H9 (cell line): ENCODE measurements around the gene LRRC8A. TPM values are rescaled to one million over a fixed set of nuclear protein-coding genes. Genes with fewer than 3 reads are reported as not detected.
A peak's percentile ranks its signal among the peaks of the same experiment; 100 is the strongest.

Source experiments
- DNase-seq: peaks from one replicate; pipeline ENCODE4 v3.0.0-alpha.2; 2017
- H2AFZ ChIP-seq: one replicate; pipeline ENCODE4 v1.6.1; 2013; ENCODE audit warnings: mild to moderate bottlenecking, low read length, control low read depth, moderate library complexity
- H2AK5ac ChIP-seq: 2 replicates; pipeline ENCODE4 v1.6.1; 2013; ENCODE audit warnings: low read length, control low read depth, mixed read lengths; ENCODE audit not compliant: insufficient read length
- H2BK120ac ChIP-seq: one replicate; pipeline ENCODE4 v1.6.1; 2013; ENCODE audit warnings: low read depth, mild to moderate bottlenecking, low read length, control low read depth, inconsistent platforms; ENCODE audit not compliant: poor library complexity, severe bottlenecking
- H2BK12ac ChIP-seq: 2 replicates; pipeline ENCODE4 v1.6.1; 2013; ENCODE audit warnings: low read length, control low read depth, mixed read lengths, low read depth; ENCODE audit not compliant: insufficient read length
- H2BK15ac ChIP-seq: 2 replicates; pipeline ENCODE4 v1.6.1; 2013; ENCODE audit warnings: low read depth, low read length, control low read depth
- H2BK20ac ChIP-seq: one replicate; pipeline ENCODE4 v1.6.1; 2013; ENCODE audit warnings: low read depth, mild to moderate bottlenecking, low read length, control low read depth, inconsistent platforms; ENCODE audit not compliant: poor library complexity, severe bottlenecking
- H2BK5ac ChIP-seq: 2 replicates; pipeline ENCODE4 v1.6.1; 2013; ENCODE audit warnings: low read length, control low read depth, mixed read lengths; ENCODE audit not compliant: insufficient read length
- H3K14ac ChIP-seq: 2 replicates; pipeline ENCODE4 v1.6.1; 2013; ENCODE audit warnings: low read length, control low read depth; ENCODE audit not compliant: insufficient read depth
- H3K18ac ChIP-seq: 2 replicates; pipeline ENCODE4 v1.6.1; 2013; ENCODE audit warnings: low read depth, mild to moderate bottlenecking, mixed read lengths, low read length, control low read depth; ENCODE audit not compliant: insufficient read length
- H3K23ac ChIP-seq: 2 replicates; pipeline ENCODE4 v1.6.1; 2013; ENCODE audit warnings: low read length, control low read depth, mixed read lengths, low read depth; ENCODE audit not compliant: insufficient read length
- H3K23me2 ChIP-seq: 2 replicates; pipeline ENCODE4 v1.6.1; 2013; ENCODE audit warnings: low read depth, mild to moderate bottlenecking, mixed read lengths, low read length, control low read depth; ENCODE audit not compliant: insufficient read length, poor library complexity, severe bottlenecking
- H3K27ac ChIP-seq: 2 replicates; pipeline ENCODE4 v1.5.1; 2013; ENCODE audit warnings: low read length, control low read depth, mixed read lengths, low read depth; ENCODE audit not compliant: insufficient read length
- H3K27me3 ChIP-seq: 2 replicates; pipeline ENCODE4 v1.6.1; 2013; ENCODE audit warnings: low read length, control low read depth, inconsistent platforms; ENCODE audit not compliant: insufficient read depth
- H3K4ac ChIP-seq: 2 replicates; pipeline ENCODE4 v1.6.1; 2013; ENCODE audit warnings: low read depth, mild to moderate bottlenecking, control low read depth, inconsistent platforms, low read length, moderate library complexity
- H3K4me1 ChIP-seq: 2 replicates; pipeline ENCODE4 v1.6.1; 2013; ENCODE audit warnings: low read length, control low read depth, inconsistent platforms; ENCODE audit not compliant: insufficient read depth
- H3K4me2 ChIP-seq: 2 replicates; pipeline ENCODE4 v1.6.1; 2013; ENCODE audit warnings: low read length, control low read depth, mixed read lengths; ENCODE audit not compliant: insufficient read length, insufficient read depth
- H3K56ac ChIP-seq: 2 replicates; pipeline ENCODE4 v1.6.1; 2013; ENCODE audit warnings: low read depth, mild to moderate bottlenecking, mixed read lengths, low read length, control low read depth; ENCODE audit not compliant: insufficient read length
- H3K79me1 ChIP-seq: 2 replicates; pipeline ENCODE4 v1.6.1; 2013; ENCODE audit warnings: low read depth, mild to moderate bottlenecking, moderate library complexity, low read length, control low read depth, inconsistent platforms; ENCODE audit not compliant: insufficient read depth, poor library complexity, severe bottlenecking
- H3K79me2 ChIP-seq: 2 replicates; pipeline ENCODE4 v1.6.1; 2013; ENCODE audit warnings: low read length, control low read depth, inconsistent platforms; ENCODE audit not compliant: insufficient read depth
- H3K9ac ChIP-seq: 2 replicates; pipeline ENCODE4 v1.6.1; 2013; ENCODE audit warnings: low read length, control low read depth, mixed read lengths; ENCODE audit not compliant: insufficient read length; ENCODE audit errors: extremely low read depth
- H3K9me3 ChIP-seq: one replicate; pipeline ENCODE4 v1.6.1; 2013; ENCODE audit warnings: low read depth, low read length, inconsistent platforms; ENCODE audit not compliant: control insufficient read depth
- H3T11ph ChIP-seq: one replicate; pipeline ENCODE4 v1.6.1; 2013; ENCODE audit warnings: mild to moderate bottlenecking, low read length, control low read depth, inconsistent platforms
- H4K20me1 ChIP-seq: one replicate; pipeline ENCODE4 v1.6.1; 2013; ENCODE audit not compliant: control insufficient read depth, insufficient read length, insufficient read depth
- H4K5ac ChIP-seq: 2 replicates; pipeline ENCODE4 v1.6.1; 2013; ENCODE audit warnings: low read depth, mild to moderate bottlenecking, mixed read lengths, low read length, control low read depth; ENCODE audit not compliant: insufficient read length
- H4K8ac ChIP-seq: replicated peaks from 2 replicates; pipeline ENCODE4 v1.6.1; 2013; ENCODE audit warnings: low read length, control low read depth, mixed read lengths, low read depth; ENCODE audit not compliant: insufficient read length
- H4K91ac ChIP-seq: 2 replicates; pipeline ENCODE4 v1.6.1; 2013; ENCODE audit warnings: low read depth, mild to moderate bottlenecking, moderate library complexity, mixed read lengths, low read length, control low read depth; ENCODE audit not compliant: insufficient read length
- H3K27ac Mint-ChIP-seq, 3 experiments: 2 replicates in 2 of 3; 3 replicates in 1 of 3; pipeline ENCODE4 v1.8.0; 2020 to 2021; ENCODE audit warnings: mixed read lengths in 3 of 3, mild to moderate bottlenecking in 1 of 3, moderate library complexity in 1 of 3
- H3K27me3 Mint-ChIP-seq: 2 replicates; pipeline ENCODE4 v1.8.0; 2021; ENCODE audit warnings: low read depth, mild to moderate bottlenecking, moderate library complexity, mixed read lengths
- H3K36me3 Mint-ChIP-seq, 3 experiments: 2 replicates in 2 of 3; 3 replicates in 1 of 3; pipeline ENCODE4 v1.8.0; 2020 to 2021; ENCODE audit warnings: low read depth in 3 of 3, mixed read lengths in 3 of 3; ENCODE audit not compliant: insufficient read depth in 1 of 3
- H3K4me1 Mint-ChIP-seq, 2 experiments: 2 replicates each; pipeline ENCODE4 v1.8.0; 2020; ENCODE audit warnings: mixed read lengths in 2 of 2
- H3K4me3 Mint-ChIP-seq, 2 experiments: 2 replicates in 1 of 2; 3 replicates in 1 of 2; pipeline ENCODE4 v1.8.0; 2020 to 2021; ENCODE audit warnings: mild to moderate bottlenecking in 2 of 2, mixed read lengths in 2 of 2, moderate library complexity in 1 of 2
- H3K9me3 Mint-ChIP-seq, 2 experiments: 2 replicates in 1 of 2; 3 replicates in 1 of 2; pipeline ENCODE4 v1.8.0; 2020; ENCODE audit warnings: mild to moderate bottlenecking in 2 of 2, mixed read lengths in 2 of 2, moderate library complexity in 1 of 2
- CTCF ChIP-seq: fragments of 200-600 bp; sonication (generic); conservative IDR thresholded peaks from 3 replicates; pipeline ENCODE4 v1.8.0; 2021; ENCODE audit warnings: antibody characterized with exemption, mild to moderate bottlenecking
- WGBS: extraction: QIAGEN DNeasy Blood & Tissue Kit; methylation state at CpG from one replicate; pipeline ENCODE4 v1.1.7; 2013; ENCODE audit warnings: missing lambda C conversion rate, low lambda C conversion rate, mixed read lengths; ENCODE audit not compliant: insufficient read length; ENCODE audit errors: extremely low coverage; 5-methylcytosine and 5-hydroxymethylcytosine counted together
- long read RNA-seq: library from polyadenylated mRNA; unstranded; transcript quantifications from one replicate; pipeline ENCODE4 v2.0.0, GENCODE V29; 2020
- total RNA-seq: library from RNA; stranded (reverse); gene quantifications from 2 replicates; pipeline ENCODE4 v1.2.1, GENCODE V29; 2021

Gene LRRC8A
- 76.0 and 79.2 TPM in 2 replicates for total RNA-seq
- long read RNA-seq, full-length matches to known transcripts: 13 of 84 reads
- long read RNA-seq, partial matches to known transcripts: 63 of 84 reads
- long read RNA-seq, other reads (novel, unspliced or antisense): 8 of 84 reads

DNA sequence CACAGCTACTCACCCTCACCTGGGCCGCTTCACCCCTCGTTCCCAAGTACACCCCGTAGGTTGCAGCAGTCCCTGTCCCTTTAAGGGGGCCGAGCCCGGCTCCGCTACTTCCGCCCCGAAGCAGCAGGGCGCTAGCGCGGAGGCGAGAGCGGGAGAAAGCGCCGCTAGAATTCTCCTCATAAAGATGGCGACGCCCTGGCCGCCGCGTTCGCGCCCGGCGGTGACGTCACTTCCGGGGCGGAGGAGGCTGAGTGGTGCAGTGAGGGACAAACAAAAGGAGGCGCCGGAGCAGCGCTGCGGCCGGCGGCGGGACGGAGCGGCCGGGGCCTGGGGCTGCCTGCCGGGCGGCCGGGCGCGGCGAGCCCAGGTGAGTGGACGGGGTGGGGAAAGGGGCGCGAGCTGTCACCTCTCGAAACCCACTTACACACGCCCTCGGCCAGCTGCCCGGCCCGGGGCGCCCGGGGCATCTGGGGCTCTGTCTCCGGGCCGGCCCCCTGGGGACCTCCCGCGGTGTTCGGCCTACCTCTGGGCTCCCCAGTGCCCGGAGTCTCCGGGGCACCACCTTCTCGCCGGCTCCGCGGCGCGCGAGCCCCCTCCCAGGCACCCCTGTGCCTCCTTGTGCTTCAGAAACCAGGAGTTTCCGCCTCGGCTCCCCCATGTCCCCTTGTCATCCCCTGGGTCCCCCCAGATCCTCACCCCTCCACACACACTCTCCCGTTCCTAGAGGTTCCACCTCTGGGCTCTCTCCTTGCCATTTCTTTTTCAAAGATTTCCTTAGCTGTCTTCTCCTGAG is at the start of gene LRRC8A, which contains the start of gene KYAT1:
LRRC8A (plus strand) TSS at position 250 of the 793 bp plus-strand sequence. CDS start 25,032 bp downstream, outside the sequence.
KYAT1 (minus strand) TSS at position 67 of the 793 bp plus-strand sequence. CDS start 36,545 bp downstream, outside the sequence.
- Histone ChIP-seq H2AK5ac (no peak within 1 kb of the TSS), H3K27ac (peak within 1 kb of the TSS; percentile 35), H3T11ph (no peak within 1 kb of the TSS), H3K79me1 (peaks cover 4% of the 10 kb centered on the region), H2AFZ (no peak within 1 kb of the TSS), H3K14ac (peak within 1 kb of the TSS; percentile 66), H2BK5ac (no peak within 1 kb of the TSS), H2BK20ac (no peak within 1 kb of the TSS), H3K56ac (no peak within 1 kb of the TSS), H2BK120ac (no peak within 1 kb of the TSS), H3K9me3 (no peaks in the 10 kb centered on the region), H4K91ac (no peak within 1 kb of the TSS), H3K27me3 (no peaks in the 10 kb centered on the region), H3K79me2 (peaks cover 35% of the 10 kb centered on the region; the same call in 1 of the 2 replicates), H3K23ac (no peak within 1 kb of the TSS), H2BK12ac (no peak within 1 kb of the TSS), H3K23me2 (peaks cover 11% of the 10 kb centered on the region), H3K9ac (peak within 1 kb of the TSS; percentile 91), H4K5ac (no peak within 1 kb of the TSS), H2BK15ac (no peak within 1 kb of the TSS), H4K8ac (no peak within 1 kb of the TSS), H3K4me2 (peak within 1 kb of the TSS; percentile 58), H4K20me1 (no peaks in the 10 kb centered on the region), H3K4ac (no peak within 1 kb of the TSS; the same call in 1 of the 2 replicates), H3K18ac (peak within 1 kb of the TSS; percentile 7), H3K4me1 (peaks cover 3% of the 10 kb centered on the region; the same call in 1 of the 2 replicates)
- no peaks in the 10 kb centered on the region; a peak in 1 of 5 replicates for H3K9me3 Mint-ChIP-seq
- H3K36me3 Mint-ChIP-seq: peaks cover 22 to 35% (median 26%) of the 10 kb centered on the region in 3 experiments
- TF ChIP-seq CTCF: no peak
- no CpG with 5 or more reads among the region's 70 CpGs for WGBS
- H3K4me1 Mint-ChIP-seq: peaks cover 33 to 34% of the 10 kb centered on the region in 2 experiments
- peak within 1 kb of the TSS; percentile 95 to 99 for H3K4me3 Mint-ChIP-seq
- DNase-seq: peak; percentile 97
- H3K27ac Mint-ChIP-seq: peak within 1 kb of the TSS; percentile 96 to 99 (median 98)
- peaks cover 2% of the 10 kb centered on the region; the same call in 1 of the 2 replicates for H3K27me3 Mint-ChIP-seq
